ENCODE results near the gene SHISA3. TPM values are rescaled to one million over a fixed set of nuclear protein-coding genes. Genes with fewer than 3 reads are reported as not detected.

Gene SHISA3
- total RNA-seq: under 1 TPM in 1 of 2 donors, not detected in 1; 0.34 TPM

GRCh38 chr4:42396752-42397634, at the start of gene SHISA3:
Gene SHISA3 (plus strand): TSS chr4:42397488. CDS start chr4:42398057, 569 bp downstream.

Other genes starting within 250 kb of the SHISA3 start
- not detected for gene BEND4, start 244.8 kb upstream of the SHISA3 start, total RNA-seq